Measurements from ENCODE around the gene CEP112.

The CEP112 gene

GRCh38 chr17:65593092-65593854, 598.7 kb downstream of the CEP112 start:
- no peak for TF ChIP-seq ZNF274 (IDR thresholded peaks at IDR 0.05; ENCODE audit: low read depth, low read length)
- H3K4me3 ChIP-seq (ENCODE audit: low read length) = no peak overlapping the region

GRCh38 chr17:65592125-65592965, 599.6 kb downstream of the CEP112 start:
- no peak for TF ChIP-seq ZNF274 (IDR thresholded peaks at IDR 0.05; ENCODE audit: low read depth, low read length)
- H3K4me3 ChIP-seq (ENCODE audit: low read length) = no peak overlapping the region

- no peak for TF ChIP-seq ZNF274 (IDR thresholded peaks at IDR 0.05; ENCODE audit: low read depth, low read length)
- no peak overlapping the region for H3K4me3 ChIP-seq (ENCODE audit: low read length)
Measured at GRCh38 chr17:65589321-65589720, 602.6 kb downstream of the CEP112 start.

- no peak overlapping the region for H3K4me3 ChIP-seq (ENCODE audit: low read length)
- no peak for TF ChIP-seq ZNF274 (IDR thresholded peaks at IDR 0.05; ENCODE audit: low read depth, low read length)
Measured at GRCh38 chr17:65588181-65588808, 603.6 kb downstream of the CEP112 start.

GRCh38 chr17:65587534-65588180, 604.3 kb downstream of the CEP112 start:
- no peak for TF ChIP-seq ZNF274 (IDR thresholded peaks at IDR 0.05; ENCODE audit: low read depth, low read length)
- H3K4me3 ChIP-seq (ENCODE audit: low read length) = no peak overlapping the region

GRCh38 chr17:65586899-65587298, 605.0 kb downstream of the CEP112 start:
- no peak overlapping the region for H3K4me3 ChIP-seq (ENCODE audit: low read length)
- no peak for TF ChIP-seq ZNF274 (IDR thresholded peaks at IDR 0.05; ENCODE audit: low read depth, low read length)
